ENCODE results near the gene CLPTM1. TPM values are rescaled to one million over a fixed set of nuclear protein-coding genes. Genes with fewer than 3 reads are reported as not detected.

CLPTM1 gene
- polyA plus RNA-seq, 1 donor from 2014 or later, result 15.3 TPM

DNA sequence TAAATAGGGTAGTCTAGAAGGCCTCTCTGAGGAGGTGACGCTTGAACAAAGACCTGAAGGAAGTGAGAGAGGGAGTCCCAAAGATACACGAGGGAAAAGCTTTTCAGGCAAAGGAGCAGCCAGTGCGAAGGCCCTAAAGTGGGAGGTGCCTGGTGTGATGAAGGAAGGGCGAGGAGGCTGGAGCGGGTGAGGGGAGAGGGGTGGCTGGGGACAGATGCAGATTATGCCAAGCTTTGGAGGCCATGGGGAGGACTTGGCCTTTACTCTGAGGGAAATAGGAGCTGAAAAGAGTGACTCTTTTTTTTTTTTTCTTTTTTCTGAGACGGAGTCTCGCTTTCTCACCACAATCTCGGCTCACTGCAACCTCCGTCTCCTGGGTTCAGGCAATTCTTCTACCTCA lies 2.9 kb downstream of the CLPTM1 start:
- H2AFZ ChIP-seq (ENCODE audit: low read depth, low read length), result no peak overlapping the region
- no peak overlapping the region for H3K4me2 ChIP-seq (ENCODE audit: low read length)
- no peak overlapping the region for H3K4me3 ChIP-seq (ENCODE audit: low read length)
- peaks cover 3% of the 10 kb centered on the region for H3F3A ChIP-seq (ENCODE audit: insufficient read depth, low read length, poor library complexity, severe bottlenecking)
- H3K9me2 ChIP-seq (ENCODE audit: insufficient read depth, low read length), result no peaks in the 10 kb centered on the region
- peaks cover 53% of the 10 kb centered on the region for H3K79me2 ChIP-seq (replicated peaks; ENCODE audit: insufficient read depth, low read length)
- H4K20me1 ChIP-seq (ENCODE audit: insufficient read depth), result no peaks in the 10 kb centered on the region
- H3K9ac ChIP-seq (ENCODE audit: low read length), result no peak overlapping the region
- no peak overlapping the region for H3K27ac ChIP-seq (ENCODE audit: low read length)
- H3K9me3 ChIP-seq (ENCODE audit: low read length), result no peaks in the 10 kb centered on the region
- H3K36me3 ChIP-seq (ENCODE audit: insufficient read depth, low read length), result no peaks in the 10 kb centered on the region
- TF ChIP-seq EP300 (conservative IDR thresholded peaks at IDR 0.05; ENCODE audit: poor library complexity, severe bottlenecking) (no peak), TAF1 (IDR thresholded peaks at IDR 0.05; ENCODE audit: low read depth) (no peak), EZH2 (IDR thresholded peaks at IDR 0.05; ENCODE audit: borderline replicate concordance, insufficient read depth, low read length, poor library complexity, severe bottlenecking) (no peak), MXI1 (conservative IDR thresholded peaks at IDR 0.05; ENCODE audit: poor library complexity, severe bottlenecking) (no peak), SMC3 (conservative IDR thresholded peaks at IDR 0.05; ENCODE audit: poor library complexity) (no peak), REST (IDR thresholded peaks at IDR 0.05; ENCODE audit: borderline replicate concordance) (no peak), POLR2AphosphoS5 (IDR thresholded peaks at IDR 0.05) (no peak), RAD21 (conservative IDR thresholded peaks at IDR 0.05) (no peak)
- TF ChIP-seq, protein P1, sequence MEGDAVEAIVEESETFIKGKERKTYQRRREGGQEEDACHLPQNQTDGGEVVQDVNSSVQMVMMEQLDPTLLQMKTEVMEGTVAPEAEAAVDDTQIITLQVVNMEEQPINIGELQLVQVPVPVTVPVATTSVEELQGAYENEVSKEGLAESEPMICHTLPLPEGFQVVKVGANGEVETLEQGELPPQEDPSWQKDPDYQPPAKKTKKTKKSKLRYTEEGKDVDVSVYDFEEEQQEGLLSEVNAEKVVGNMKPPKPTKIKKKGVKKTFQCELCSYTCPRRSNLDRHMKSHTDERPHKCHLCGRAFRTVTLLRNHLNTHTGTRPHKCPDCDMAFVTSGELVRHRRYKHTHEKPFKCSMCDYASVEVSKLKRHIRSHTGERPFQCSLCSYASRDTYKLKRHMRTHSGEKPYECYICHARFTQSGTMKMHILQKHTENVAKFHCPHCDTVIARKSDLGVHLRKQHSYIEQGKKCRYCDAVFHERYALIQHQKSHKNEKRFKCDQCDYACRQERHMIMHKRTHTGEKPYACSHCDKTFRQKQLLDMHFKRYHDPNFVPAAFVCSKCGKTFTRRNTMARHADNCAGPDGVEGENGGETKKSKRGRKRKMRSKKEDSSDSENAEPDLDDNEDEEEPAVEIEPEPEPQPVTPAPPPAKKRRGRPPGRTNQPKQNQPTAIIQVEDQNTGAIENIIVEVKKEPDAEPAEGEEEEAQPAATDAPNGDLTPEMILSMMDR (IDR thresholded peaks at IDR 0.05; ENCODE audit: poor library complexity, severe bottlenecking), result no peak
- H3K27me3 ChIP-seq (ENCODE audit: insufficient read depth, low read depth, low read length), result no peaks in the 10 kb centered on the region

- peaks cover 53% of the 10 kb centered on the region for H3K79me2 ChIP-seq (replicated peaks; ENCODE audit: insufficient read depth, low read length)
- H4K20me1 ChIP-seq (ENCODE audit: insufficient read depth), result no peaks in the 10 kb centered on the region
- no peaks in the 10 kb centered on the region for H3F3A ChIP-seq (ENCODE audit: insufficient read depth, low read length, poor library complexity, severe bottlenecking)
- no peak overlapping the region for H3K27ac ChIP-seq (ENCODE audit: low read length)
- no peak overlapping the region for H3K4me3 ChIP-seq (ENCODE audit: low read length)
- H3K9ac ChIP-seq (ENCODE audit: low read length), result no peak overlapping the region
- H3K9me3 ChIP-seq (ENCODE audit: low read length), result no peaks in the 10 kb centered on the region
- no peaks in the 10 kb centered on the region for H3K27me3 ChIP-seq (ENCODE audit: insufficient read depth, low read depth, low read length)
- no peak overlapping the region for H3K4me2 ChIP-seq (ENCODE audit: low read length)
- no peaks in the 10 kb centered on the region for H3K9me2 ChIP-seq (ENCODE audit: insufficient read depth, low read length)
- no peak overlapping the region for H2AFZ ChIP-seq (ENCODE audit: low read depth, low read length)
- H3K36me3 ChIP-seq (ENCODE audit: insufficient read depth, low read length), result no peaks in the 10 kb centered on the region
- TF ChIP-seq MXI1 (conservative IDR thresholded peaks at IDR 0.05; ENCODE audit: poor library complexity, severe bottlenecking) (no peak), EP300 (conservative IDR thresholded peaks at IDR 0.05; ENCODE audit: poor library complexity, severe bottlenecking) (no peak), TAF1 (IDR thresholded peaks at IDR 0.05; ENCODE audit: low read depth) (no peak), EZH2 (IDR thresholded peaks at IDR 0.05; ENCODE audit: borderline replicate concordance, insufficient read depth, low read length, poor library complexity, severe bottlenecking) (no peak), REST (IDR thresholded peaks at IDR 0.05; ENCODE audit: borderline replicate concordance) (no peak), RAD21 (conservative IDR thresholded peaks at IDR 0.05) (no peak), SMC3 (conservative IDR thresholded peaks at IDR 0.05; ENCODE audit: poor library complexity) (no peak), POLR2AphosphoS5 (IDR thresholded peaks at IDR 0.05) (no peak)
- TF ChIP-seq, protein P1 (IDR thresholded peaks at IDR 0.05; ENCODE audit: poor library complexity, severe bottlenecking), result no peak
These were observed 4.5 kb downstream of the CLPTM1 start for GRCh38 chr19:44959691-44960090.
